HG03103 (cell line): ENCODE measurements around the gene PBX1.
A peak's percentile ranks its signal among the peaks of the same experiment; 100 is the strongest.

Experiments used
- ATAC-seq: cut with Tn5 transposase; IDR thresholded peaks from one replicate; pipeline ENCODE4 v1.9.1; 2021; ENCODE audit warnings: low read depth; ENCODE audit not compliant: unreplicated experiment

The PBX1 gene

GRCh38 chr1:164713456-164714207 is 154.6 kb downstream of the PBX1 start:
- ATAC-seq: no peak

GRCh38 chr1:164716992-164717703 is 158.2 kb downstream of the PBX1 start:
- peak; percentile 96 for ATAC-seq

- no peak for ATAC-seq
These were observed 159.8 kb downstream of the PBX1 start for GRCh38 chr1:164718821-164719220.

- ATAC-seq: no peak
These were observed 160.9 kb downstream of the PBX1 start for GRCh38 chr1:164719676-164720439.

- no peak for ATAC-seq
These were observed 161.7 kb downstream of the PBX1 start for GRCh38 chr1:164720440-164721227.

GRCh38 chr1:164721228-164721496 is 162.2 kb downstream of the PBX1 start:
- no peak for ATAC-seq

GRCh38 chr1:164723296-164723798 is 164.4 kb downstream of the PBX1 start:
- no peak for ATAC-seq

- no peak for ATAC-seq
These were observed 166.4 kb downstream of the PBX1 start for GRCh38 chr1:164725401-164725800.

GRCh38 chr1:164726235-164726634 is 167.3 kb downstream of the PBX1 start:
- ATAC-seq: no peak

- ATAC-seq: no peak
These were observed 169.7 kb downstream of the PBX1 start for GRCh38 chr1:164728719-164729118.

GRCh38 chr1:164731161-164731876 is 172.3 kb downstream of the PBX1 start:
- ATAC-seq: no peak

GRCh38 chr1:164733070-164733469 is 174.1 kb downstream of the PBX1 start:
- no peak for ATAC-seq

- ATAC-seq: no peak
These were observed 174.8 kb downstream of the PBX1 start for GRCh38 chr1:164733734-164734133.

GRCh38 chr1:164735315-164736052 is 176.5 kb downstream of the PBX1 start:
- ATAC-seq: no peak

- ATAC-seq: no peak
These were observed 177.2 kb downstream of the PBX1 start for GRCh38 chr1:164736137-164736536.

- no peak for ATAC-seq
These were observed 180.2 kb downstream of the PBX1 start for GRCh38 chr1:164739189-164739588.

GRCh38 chr1:164740000-164740526 is 181.1 kb downstream of the PBX1 start:
- ATAC-seq: no peak

GRCh38 chr1:164742745-164743144 is 183.8 kb downstream of the PBX1 start:
- no peak for ATAC-seq

- no peak for ATAC-seq
These were observed 185.0 kb downstream of the PBX1 start for GRCh38 chr1:164743976-164744375.
